Suprapubic skin (tissue), 3 donors: ENCODE results near the gene FOXC1.

Experiments used
- CTCF ChIP-seq, 2 donors: fragments of 200-600 bp in 1 of 2; fragments of 450-650 bp in 1 of 2; sonication (generic) in 1 of 2; IDR thresholded peaks; one replicate each; pipeline ENCODE4 v1.5.1; 2016 to 2019; ENCODE audit warnings: antibody characterized with exemption in 2 of 2, mild to moderate bottlenecking in 1 of 2, moderate library complexity in 1 of 2
- POLR2A ChIP-seq, 2 donors: fragments of 450-650 bp; IDR thresholded peaks; one replicate each; pipeline ENCODE4 v1.6.1; 2017; ENCODE audit warnings: antibody characterized with exemption in 2 of 2, mild to moderate bottlenecking in 2 of 2, moderate library complexity in 2 of 2

GRCh38 chr6:1619673-1620503 lies 10.2 kb downstream of the FOXC1 start:
- TF ChIP-seq CTCF (IDR thresholded peaks at IDR 0.05) (no peak), POLR2A (IDR thresholded peaks at IDR 0.05) (no peak)
